Measurements from ENCODE around the gene CNTNAP4.

The CNTNAP4 gene

DNA sequence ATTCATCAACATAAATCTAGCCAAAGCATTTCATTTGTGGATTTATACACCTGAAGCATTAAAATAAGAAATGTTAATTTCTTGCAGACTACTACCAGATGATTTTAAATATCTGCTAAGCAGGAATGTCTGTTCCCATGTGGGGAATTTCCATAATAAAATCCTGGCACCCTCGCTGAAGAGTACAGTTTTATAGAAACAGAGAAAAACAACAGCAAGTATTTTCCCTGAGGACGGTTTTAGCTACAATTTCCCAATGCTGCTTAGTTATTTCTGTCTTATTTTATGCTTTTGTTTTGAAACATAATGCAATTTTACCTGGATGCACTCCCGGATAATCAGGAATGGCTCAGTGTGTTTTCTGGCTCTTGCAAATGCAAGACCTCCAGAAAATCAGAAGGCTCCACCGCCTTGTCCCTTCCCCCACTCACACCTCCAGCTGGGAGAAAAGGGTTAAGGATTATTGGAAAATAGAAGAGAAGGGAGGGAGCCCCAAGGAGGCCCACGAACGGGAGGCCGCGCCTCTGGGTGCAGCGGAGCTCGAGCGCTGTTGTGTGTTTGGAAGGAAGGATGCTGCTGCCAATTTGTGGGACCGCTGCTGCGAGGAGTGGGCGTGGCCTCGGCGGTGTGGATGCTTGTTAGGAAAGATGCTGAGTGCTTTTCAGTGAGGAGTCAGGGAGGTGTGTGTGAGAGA, at the start of gene CNTNAP4:
Gene CNTNAP4 (plus strand): TSS at position 657 of the 694 bp plus-strand sequence. CDS start 262 bp downstream, outside the sequence.
- in situ Hi-C loops (cut with HindIII; ENCODE audit: low sequenced_read_pairs): no loop called here
- H3K4me3 ChIP-seq (ENCODE audit: low read depth, low read length): no peak within 1 kb of the TSS
- TF ChIP-seq, protein P1, sequence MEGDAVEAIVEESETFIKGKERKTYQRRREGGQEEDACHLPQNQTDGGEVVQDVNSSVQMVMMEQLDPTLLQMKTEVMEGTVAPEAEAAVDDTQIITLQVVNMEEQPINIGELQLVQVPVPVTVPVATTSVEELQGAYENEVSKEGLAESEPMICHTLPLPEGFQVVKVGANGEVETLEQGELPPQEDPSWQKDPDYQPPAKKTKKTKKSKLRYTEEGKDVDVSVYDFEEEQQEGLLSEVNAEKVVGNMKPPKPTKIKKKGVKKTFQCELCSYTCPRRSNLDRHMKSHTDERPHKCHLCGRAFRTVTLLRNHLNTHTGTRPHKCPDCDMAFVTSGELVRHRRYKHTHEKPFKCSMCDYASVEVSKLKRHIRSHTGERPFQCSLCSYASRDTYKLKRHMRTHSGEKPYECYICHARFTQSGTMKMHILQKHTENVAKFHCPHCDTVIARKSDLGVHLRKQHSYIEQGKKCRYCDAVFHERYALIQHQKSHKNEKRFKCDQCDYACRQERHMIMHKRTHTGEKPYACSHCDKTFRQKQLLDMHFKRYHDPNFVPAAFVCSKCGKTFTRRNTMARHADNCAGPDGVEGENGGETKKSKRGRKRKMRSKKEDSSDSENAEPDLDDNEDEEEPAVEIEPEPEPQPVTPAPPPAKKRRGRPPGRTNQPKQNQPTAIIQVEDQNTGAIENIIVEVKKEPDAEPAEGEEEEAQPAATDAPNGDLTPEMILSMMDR (IDR thresholded peaks at IDR 0.05; ENCODE audit: low read depth, low read length, missing control alignments): no peak
- DNase-seq (ENCODE audit: low read depth): no peak

DNA sequence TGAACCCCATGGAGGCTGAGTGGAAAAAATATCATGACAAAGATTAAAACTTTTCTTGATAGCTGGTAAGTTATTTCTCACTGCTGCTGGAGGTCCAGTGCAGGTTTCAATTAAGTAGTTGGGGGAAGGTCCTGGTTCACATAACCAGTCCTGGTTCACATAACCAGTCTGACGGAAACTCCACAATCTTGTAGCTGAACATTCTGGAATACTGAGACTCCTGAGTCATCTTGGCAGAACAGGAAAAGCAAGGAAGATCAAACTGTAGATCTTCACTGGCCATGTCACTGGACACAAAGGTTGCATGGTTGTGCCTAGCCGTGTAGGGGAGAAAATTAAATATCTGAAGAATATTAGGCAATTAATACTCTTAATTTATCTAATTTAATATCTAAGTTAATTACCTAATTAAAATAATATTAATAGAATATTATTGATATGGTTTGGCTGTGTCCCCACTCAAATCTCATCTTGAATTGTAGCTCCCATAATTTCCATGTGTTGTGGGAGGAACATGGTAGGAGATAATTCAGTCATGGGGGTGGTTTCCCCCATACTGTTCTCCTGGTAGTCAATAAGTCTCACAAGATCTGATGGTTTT, 48.6 kb upstream of the CNTNAP4 start:
- no peak overlapping the region for H3K4me3 ChIP-seq (ENCODE audit: low read depth, low read length)
- DNase-seq (ENCODE audit: low read depth): no peak
- in situ Hi-C loops (cut with HindIII; ENCODE audit: low sequenced_read_pairs): no loop called here
- TF ChIP-seq, protein P1 (IDR thresholded peaks at IDR 0.05; ENCODE audit: low read depth, low read length, missing control alignments): no peak

DNA sequence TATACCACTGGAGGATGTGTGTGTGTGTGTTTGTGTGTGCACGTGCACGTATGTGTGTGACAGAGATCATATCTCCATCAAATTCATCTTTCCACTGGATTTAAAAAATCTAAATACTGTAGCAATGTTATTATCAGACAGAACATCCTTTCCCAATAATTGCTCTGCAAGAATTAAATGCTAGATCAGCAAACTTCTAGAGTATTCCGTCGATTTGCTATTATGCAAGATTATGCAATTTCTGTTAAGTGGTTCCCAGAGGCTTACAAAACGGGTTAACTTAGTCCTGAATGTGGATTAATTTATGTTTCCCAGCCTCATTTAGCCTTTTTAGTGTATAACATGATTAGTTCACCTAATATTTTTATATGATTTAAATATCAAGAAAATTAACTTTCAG, 44.5 kb upstream of the CNTNAP4 start:
- TF ChIP-seq, protein P1 (IDR thresholded peaks at IDR 0.05; ENCODE audit: low read depth, low read length, missing control alignments): no peak
- in situ Hi-C loops (cut with HindIII; ENCODE audit: low sequenced_read_pairs): no loop called here
- DNase-seq (ENCODE audit: low read depth): no peak
- H3K4me3 ChIP-seq (ENCODE audit: low read depth, low read length): no peak overlapping the region

DNA sequence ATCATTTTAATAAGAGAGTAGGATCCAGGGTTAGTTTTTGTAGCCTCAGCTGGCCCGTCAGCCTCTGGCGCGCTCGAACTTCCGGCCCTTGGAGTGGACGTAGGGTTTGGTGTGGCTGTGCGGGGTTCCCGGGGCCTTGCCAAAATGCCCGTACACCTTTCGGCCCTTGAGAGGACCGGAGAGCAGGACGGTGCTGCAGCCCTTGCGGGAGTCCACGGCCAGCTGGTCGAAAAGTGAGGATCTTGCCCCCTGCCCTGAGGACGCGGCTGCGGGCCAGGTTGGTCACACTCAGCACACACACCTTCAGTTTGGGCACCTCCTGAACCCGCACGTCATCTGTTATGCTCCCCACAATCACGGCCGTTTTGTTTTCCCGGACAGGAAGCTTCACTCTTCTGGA, 42.2 kb upstream of the CNTNAP4 start:
- DNase-seq (ENCODE audit: low read depth): no peak
- TF ChIP-seq, protein P1 (IDR thresholded peaks at IDR 0.05; ENCODE audit: low read depth, low read length, missing control alignments): no peak
- H3K4me3 ChIP-seq (ENCODE audit: low read depth, low read length): no peak overlapping the region
- in situ Hi-C loops (cut with HindIII; ENCODE audit: low sequenced_read_pairs): no loop called here

DNA sequence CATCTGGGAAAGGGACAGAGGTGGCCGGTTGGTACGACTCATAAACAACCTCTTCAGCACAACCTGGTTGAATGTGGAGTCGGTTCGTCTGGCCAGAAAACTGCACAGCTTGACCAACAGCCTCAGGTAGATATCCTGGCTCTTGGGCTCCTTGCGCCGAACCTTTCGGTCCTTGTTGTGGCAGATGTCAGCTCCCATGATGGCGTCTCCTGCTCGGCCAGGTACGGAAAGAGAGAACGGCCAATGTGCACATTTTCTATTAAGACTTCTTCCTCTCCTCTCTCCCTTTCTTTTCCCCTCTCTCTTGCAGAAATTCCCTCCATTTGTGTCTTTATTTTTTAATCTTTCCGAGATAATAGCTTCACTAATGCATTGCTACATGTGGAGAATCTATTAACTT, 41.8 kb upstream of the CNTNAP4 start:
- no peak for DNase-seq (ENCODE audit: low read depth)
- in situ Hi-C loops (cut with HindIII; ENCODE audit: low sequenced_read_pairs): no loop called here

DNA sequence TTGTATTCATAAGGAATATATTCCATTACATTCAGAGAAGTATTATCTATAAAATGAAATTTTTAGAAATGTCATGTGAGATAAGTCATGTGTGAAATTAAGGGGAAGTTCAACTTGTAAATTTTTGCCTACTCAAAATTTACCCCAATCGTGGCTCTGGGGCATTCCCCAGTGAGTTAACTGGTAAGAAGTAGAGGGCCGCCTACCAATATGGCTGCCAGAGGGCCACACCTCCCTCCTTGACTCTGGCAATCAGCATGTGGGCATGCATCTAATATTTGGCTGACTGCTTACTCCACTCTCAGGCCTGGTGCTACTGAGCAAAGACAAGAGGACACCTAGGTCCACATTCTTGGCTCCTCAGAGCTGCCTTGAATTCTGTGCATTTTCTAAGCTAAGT, 39.7 kb upstream of the CNTNAP4 start:
- no peak for DNase-seq (ENCODE audit: low read depth)
- in situ Hi-C loops (cut with HindIII; ENCODE audit: low sequenced_read_pairs): no loop called here
- H3K4me3 ChIP-seq (ENCODE audit: low read depth, low read length): no peak overlapping the region
- TF ChIP-seq, protein P1 (IDR thresholded peaks at IDR 0.05; ENCODE audit: low read depth, low read length, missing control alignments): no peak

More for the DNA sequence above, 41.8 kb upstream of the CNTNAP4 start:
- TF ChIP-seq, protein P1 (IDR thresholded peaks at IDR 0.05; ENCODE audit: low read depth, low read length, missing control alignments): no peak
- H3K4me3 ChIP-seq (ENCODE audit: low read depth, low read length): no peak overlapping the region

Measured in astrocyte of the cerebellum (primary cell).